ENCODE measurements around the gene DTNBP1. TPM values are rescaled to one million over a fixed set of nuclear protein-coding genes. Genes with fewer than 3 reads are reported as not detected.
"Not testable (repeated sequence)": the region's sequence is repeated elsewhere in the genome, so short reads cannot be mapped to it uniquely, and the experiment has no call there.

Gene DTNBP1
- polyA plus RNA-seq, 5 donors = 16.2 to 19.3 (median 16.7) TPM

- DNase-seq = no peak
Measured at GRCh38 chr6:15672291-15672690, 9.5 kb upstream of the DTNBP1 start.

GRCh38 chr6:15668918-15669317 lies 6.1 kb upstream of the DTNBP1 start:
- DNase-seq = no peak

GRCh38 chr6:15666896-15667295 lies 4.1 kb upstream of the DTNBP1 start:
- not testable (repeated sequence) for DNase-seq

DNA sequence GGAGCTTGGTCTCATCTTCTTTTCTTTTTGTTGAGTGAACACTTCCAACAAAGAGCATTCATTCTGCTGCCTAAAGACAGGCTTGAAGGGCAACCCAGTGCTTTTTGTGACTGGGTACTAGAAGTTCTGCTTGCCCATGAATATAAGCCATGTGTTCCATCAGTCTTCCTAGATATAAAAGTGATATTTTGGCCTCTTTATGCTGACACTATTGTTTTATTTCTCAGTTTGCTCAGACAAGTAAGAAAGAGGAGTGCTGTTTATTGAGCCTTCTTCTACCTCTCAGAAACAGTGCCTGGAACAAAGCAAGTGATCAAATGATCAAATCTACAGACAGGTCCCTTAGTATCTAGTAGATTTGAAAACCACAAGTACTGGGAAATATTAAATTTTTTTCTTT lies 2.4 kb upstream of the DTNBP1 start:
- DNase-seq = no peak

DNA sequence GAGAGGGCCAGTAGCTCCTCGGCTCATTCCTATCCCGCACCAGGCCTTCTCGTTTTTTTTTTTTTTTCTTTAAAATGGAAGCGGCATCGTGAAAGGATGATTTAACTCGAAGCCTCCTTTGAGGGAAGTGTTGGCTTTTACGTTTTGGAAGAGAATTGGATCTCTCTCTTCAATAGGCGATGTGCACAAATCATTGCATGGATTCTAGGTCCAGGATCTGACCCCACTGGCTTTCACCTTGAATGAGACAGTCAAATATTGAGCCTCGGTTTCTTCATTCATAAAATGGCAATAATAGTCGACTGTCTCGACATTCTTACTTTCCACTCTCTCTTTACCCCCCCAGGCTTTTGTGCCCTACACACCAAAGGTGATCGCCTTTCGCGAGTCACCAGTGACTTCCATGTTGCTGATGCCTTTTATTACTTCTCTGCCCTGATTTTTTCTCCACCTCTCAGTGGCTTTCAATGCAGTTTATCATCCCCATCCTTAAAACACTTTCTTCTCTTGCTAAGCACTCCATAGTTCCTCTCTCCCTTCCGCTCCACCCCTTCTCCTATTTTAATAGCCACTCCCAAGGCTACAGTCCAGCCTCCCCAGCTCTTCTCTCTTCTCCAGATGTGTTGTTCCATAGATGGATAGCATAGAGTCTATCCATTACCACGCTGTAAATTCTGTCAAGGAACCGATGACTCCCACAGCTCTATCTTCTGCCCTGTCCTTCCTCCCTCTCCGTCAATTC lies 473 bp upstream of the DTNBP1 start:
- DNase-seq = no peak

- no peak for DNase-seq
Measured at GRCh38 chr6:15661853-15662325, 939 bp downstream of the DTNBP1 start.

DNA sequence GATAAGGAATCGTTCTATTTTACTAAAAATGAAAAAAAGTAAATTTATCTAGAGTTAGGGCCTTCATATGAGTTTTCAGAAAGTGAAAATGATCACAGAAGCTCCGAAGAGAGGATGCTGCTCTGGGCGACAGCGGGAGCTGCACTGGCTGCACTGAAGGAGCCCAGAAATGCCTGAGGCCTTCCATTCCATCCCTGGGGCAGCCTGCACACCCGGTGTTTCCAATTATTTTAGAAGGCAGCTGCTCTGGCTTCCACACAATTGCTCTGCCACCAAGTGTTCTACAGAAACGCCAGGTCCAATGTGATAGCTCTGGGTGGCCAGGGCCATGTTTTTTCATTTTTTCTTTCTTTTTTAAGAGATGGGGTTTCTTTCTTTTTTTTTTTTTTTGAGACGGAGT lies 3.6 kb downstream of the DTNBP1 start:
- no peak for DNase-seq

GRCh38 chr6:15658181-15658744 lies 4.6 kb downstream of the DTNBP1 start:
- DNase-seq = no peak

- no peak for DNase-seq
Measured at GRCh38 chr6:15657290-15657689, 5.5 kb downstream of the DTNBP1 start.

DNA sequence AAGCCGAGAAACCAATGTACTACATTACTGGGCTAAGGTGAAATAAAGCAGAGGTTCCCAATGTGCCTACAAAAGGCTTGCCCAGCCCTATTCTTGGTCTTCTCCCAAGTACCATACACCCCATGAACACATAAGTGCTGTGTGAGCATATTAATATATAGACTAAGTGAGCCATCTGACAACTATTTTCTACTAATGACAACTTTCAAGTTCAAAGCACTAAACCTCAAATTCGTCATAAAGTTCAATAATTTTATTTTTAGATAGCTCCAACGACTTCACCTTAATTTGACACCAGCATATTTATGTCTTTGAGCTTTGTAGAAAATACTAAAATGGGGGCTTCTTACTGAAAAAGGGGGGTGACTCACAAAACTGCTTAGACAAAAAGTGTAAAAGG lies 6.7 kb downstream of the DTNBP1 start:
- DNase-seq = no peak

GRCh38 chr6:15654250-15654649 lies 8.6 kb downstream of the DTNBP1 start:
- no peak for DNase-seq

- no peak for DNase-seq
Measured at GRCh38 chr6:15653581-15653980, 9.2 kb downstream of the DTNBP1 start.

GRCh38 chr6:15650004-15650559 lies 12.7 kb downstream of the DTNBP1 start:
- not testable (repeated sequence) for DNase-seq

DNA sequence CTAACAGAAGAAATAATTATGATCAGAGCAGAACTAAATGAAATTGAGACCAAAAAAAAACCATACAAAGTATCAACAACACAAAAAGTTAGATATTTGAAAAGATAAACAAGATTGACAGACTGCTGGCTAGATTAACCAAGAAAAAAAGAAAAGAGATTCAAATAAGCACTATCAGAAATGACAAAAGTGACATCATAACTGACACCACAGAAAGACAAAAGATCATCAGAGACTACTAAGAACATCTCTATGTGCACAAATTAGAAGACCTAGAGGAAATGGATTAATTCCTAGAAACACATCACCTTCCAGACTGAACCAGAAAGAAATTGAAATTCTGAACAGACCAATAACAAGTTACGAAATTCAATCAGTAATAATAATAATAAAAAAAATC lies 17.9 kb downstream of the DTNBP1 start:
- no peak for DNase-seq

- DNase-seq = no peak
Measured at GRCh38 chr6:15643542-15643941, 19.3 kb downstream of the DTNBP1 start.

- no peak for DNase-seq
Measured at GRCh38 chr6:15642276-15642675, 20.6 kb downstream of the DTNBP1 start.

DNA sequence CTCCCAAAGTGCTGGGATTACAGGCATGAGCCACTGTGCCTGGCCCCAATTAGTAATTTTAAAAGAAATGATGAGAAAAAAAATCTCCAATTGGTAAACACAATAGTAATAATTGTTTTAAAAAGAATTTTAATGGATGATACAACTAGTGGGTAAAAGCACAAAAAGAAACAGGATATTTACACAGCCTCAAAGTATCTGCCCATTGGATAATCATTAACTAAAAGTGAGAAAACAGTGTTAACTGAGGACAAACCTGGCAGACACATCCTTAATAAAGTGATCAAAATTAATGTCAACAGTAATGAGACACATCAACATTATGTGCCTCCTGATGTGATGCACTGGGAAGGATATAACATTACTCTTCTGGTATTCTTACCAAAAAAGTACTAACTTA lies 24.5 kb downstream of the DTNBP1 start:
- DNase-seq = no peak

DNA sequence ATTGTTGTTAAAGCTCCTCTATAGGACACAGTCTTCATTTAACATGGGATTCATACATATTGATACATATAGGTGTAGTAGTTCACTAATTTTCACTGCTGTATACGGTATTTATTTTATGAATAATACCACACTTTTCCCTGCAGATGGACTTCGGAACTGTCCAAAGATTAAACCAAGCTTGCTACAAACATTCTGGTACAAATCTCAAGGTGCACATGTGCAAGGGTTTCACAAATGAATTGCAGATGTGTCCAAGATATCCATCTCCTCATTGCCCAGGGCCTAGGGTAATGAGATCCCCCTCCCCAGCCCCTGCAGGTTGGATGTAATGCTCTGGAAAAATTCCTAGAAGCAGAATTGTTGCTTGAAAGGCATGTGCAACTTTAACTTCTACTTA lies 31.4 kb downstream of the DTNBP1 start:
- no peak for DNase-seq

GRCh38 chr6:15630202-15630601 lies 32.6 kb downstream of the DTNBP1 start:
- DNase-seq = no peak

GRCh38 chr6:15629487-15629886 lies 33.3 kb downstream of the DTNBP1 start:
- DNase-seq = no peak

GRCh38 chr6:15628499-15629131 lies 34.2 kb downstream of the DTNBP1 start:
- DNase-seq = no peak

- no peak for DNase-seq
Measured at GRCh38 chr6:15627821-15628220, 35.0 kb downstream of the DTNBP1 start.
